Measurements from ENCODE around the gene CLCA2.

GRCh38 chr1:86409416-86410021 is 14.5 kb upstream of the CLCA2 start:
- TF ChIP-seq POLR2A (IDR thresholded peaks at IDR 0.05; ENCODE audit: low read depth, low read length) (no peak), CTCF (IDR thresholded peaks at IDR 0.05; ENCODE audit: extremely low read depth in 1 of 2, insufficient read depth in 1 of 2, low read depth in 1 of 2, low read length in 2 of 2) (no peak)
